GM19468 (cell line): Measurements from ENCODE around the gene TIMP2.
A peak's percentile ranks its signal among the peaks of the same experiment; 100 is the strongest.

Source experiments
- ATAC-seq: cut with Tn5 transposase; IDR thresholded peaks from one replicate; pipeline ENCODE4 v1.9.1; 2021; ENCODE audit warnings: mild to moderate bottlenecking, moderate library complexity, moderate number of reproducible peaks; ENCODE audit not compliant: unreplicated experiment; ENCODE audit errors: extremely low read depth

The TIMP2 gene

GRCh38 chr17:78842881-78843565 lies 82.2 kb downstream of the TIMP2 start:
- no peak for ATAC-seq

- peak; percentile 81 for ATAC-seq
Observed at GRCh38 chr17:78840780-78841611, 84.2 kb downstream of the TIMP2 start, which contains the start of gene USP36. TSS of gene USP36 (minus strand) at chr17:78840814. CDS start at chr17:78836363, 4,451 bp downstream.

GRCh38 chr17:78840530-78840779 lies 84.7 kb downstream of the TIMP2 start:
- no peak for ATAC-seq

- no peak for ATAC-seq
Observed at GRCh38 chr17:78839762-78840529, 85.2 kb downstream of the TIMP2 start.

GRCh38 chr17:78839235-78839761 lies 85.9 kb downstream of the TIMP2 start:
- no peak for ATAC-seq

GRCh38 chr17:78838574-78839005 lies 86.6 kb downstream of the TIMP2 start:
- no peak for ATAC-seq

- ATAC-seq: no peak
Observed at GRCh38 chr17:78836420-78837021, 88.7 kb downstream of the TIMP2 start.

DNA sequence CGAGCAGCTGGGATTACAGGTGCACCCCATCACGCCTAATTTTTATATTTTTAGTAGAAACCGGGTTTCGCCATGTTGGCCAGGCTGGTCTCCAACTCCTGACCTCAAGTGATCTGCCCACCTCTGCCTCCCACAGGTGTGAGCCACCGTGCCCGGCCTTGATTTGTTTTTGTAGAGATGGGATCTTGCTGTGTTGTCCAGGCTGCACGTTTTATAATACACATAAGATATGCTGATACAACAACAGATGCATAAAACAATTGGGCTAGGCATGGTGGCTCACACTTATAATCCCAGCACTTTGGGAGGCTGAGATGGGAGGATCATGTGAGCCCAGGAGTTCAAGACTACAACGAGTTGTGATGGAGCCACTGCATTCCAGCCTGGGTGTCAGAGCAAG lies 90.6 kb downstream of the TIMP2 start:
- no peak for ATAC-seq

GRCh38 chr17:78832541-78832810 lies 92.7 kb downstream of the TIMP2 start:
- no peak for ATAC-seq

DNA sequence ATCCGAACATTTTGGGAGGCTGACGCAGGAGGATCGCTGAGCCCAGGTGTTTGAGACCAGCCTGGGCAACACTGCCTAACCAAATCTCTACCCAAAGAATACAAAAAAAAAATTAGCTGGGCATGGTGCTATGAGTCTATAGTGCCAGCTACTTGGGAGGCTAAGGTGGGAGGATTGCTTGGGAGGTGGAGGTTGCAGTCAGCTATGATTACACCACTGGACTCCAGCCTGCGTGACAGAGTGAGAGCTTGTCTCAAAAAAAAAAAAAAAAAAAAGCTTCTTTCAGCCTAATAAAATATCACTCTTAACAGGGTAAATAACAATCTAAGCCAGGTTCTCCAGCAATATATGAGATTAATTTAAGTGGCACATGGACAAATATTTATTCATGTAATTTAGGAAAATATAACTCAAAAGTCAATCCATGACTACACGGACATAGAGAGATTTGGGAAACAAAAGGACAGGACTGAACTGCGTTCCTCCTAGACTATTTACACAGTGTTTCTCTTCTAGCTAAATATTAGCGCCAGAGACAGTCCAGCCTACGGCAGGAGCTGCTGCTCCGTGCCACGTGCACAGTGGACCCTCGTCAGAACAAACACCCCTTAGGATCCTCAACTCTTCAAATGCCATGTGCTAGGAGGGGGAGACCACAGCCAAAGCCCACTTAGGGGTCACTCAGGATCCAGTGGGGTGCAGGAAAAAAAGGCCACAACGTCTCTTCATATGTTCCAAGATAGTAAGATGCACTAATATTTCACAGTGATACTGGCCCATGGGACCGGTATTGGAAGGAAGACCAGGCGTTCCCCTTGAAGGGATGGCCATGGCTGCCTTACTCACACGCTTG lies 93.3 kb downstream of the TIMP2 start:
- no peak for ATAC-seq

DNA sequence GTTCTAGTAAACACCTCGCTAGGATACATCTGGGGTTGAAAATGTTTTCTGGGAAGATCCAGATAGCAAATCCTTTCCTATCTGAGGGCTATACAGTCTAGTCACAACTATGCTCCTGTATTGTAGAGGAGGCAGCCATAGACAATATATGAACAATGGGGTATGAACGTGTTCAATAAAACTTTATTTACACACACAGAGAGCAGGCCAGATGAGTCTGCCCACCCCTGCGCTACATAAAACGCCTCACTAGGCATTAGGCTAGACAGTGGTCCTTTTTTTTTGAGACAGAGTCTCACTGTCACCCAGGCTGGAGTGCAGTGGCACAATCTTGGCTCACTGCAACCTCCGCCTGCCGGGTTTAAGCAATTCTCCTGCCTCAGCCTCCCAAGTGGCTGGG lies 95.7 kb downstream of the TIMP2 start:
- ATAC-seq: no peak

GRCh38 chr17:78828470-78829185 lies 96.6 kb downstream of the TIMP2 start:
- ATAC-seq: no peak

GRCh38 chr17:78826836-78827509 lies 98.2 kb downstream of the TIMP2 start:
- ATAC-seq: no peak

GRCh38 chr17:78826421-78826820 lies 98.8 kb downstream of the TIMP2 start:
- ATAC-seq: no peak

DNA sequence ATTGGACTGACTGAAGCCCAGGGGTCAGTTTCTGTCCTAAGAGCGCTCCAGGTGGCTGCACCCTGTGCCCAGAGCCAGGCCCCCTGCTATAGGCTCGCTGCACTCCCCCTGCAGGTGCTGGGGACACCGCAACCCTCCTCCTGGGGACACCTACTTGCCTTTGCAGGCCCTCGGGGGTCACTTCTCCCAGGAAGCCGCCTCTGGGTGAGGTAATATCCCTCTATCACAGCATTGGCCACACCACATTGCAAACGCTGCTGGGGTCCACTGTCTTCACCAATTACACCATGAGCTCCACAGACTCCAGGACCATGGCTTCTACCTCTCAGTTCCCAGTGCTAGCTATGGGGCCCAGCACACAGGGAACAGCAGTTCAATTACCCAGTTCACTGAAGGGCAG lies 99.5 kb downstream of the TIMP2 start:
- no peak for ATAC-seq

DNA sequence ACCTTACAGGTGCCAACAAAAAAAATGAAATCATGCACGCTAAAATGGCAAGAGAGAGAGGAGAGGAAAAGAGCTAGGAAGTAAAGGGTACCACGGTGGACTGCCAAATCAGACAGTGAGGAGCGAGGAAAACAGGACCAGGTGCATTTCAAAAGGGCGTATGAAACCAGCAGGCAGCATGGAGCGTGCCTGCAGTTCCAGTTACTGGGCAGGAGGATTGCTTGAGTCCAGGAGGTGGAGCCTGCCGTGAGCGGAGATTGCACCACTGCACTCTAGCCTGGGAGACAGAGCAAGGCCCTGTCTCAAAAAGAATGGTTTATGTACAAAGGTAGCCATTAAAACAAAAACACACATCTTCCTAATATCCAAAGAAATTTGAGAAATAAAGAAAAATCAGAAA lies 100.9 kb downstream of the TIMP2 start:
- no peak for ATAC-seq

- ATAC-seq: no peak
Observed at GRCh38 chr17:78823282-78824046, 101.7 kb downstream of the TIMP2 start.

- no peak for ATAC-seq
Observed at GRCh38 chr17:78822552-78822951, 102.6 kb downstream of the TIMP2 start.
